Stomach (tissue), 9 donors: ENCODE data around the gene FRZB. TPM values are rescaled to one million over a fixed set of nuclear protein-coding genes. Genes with fewer than 3 reads are reported as not detected.

ENCODE experiments used
- DNase-seq, 2 donors: peaks; one replicate each; pipeline versions ENCODE4 v3.0.0 to v3.0.0-alpha.2; 2013 to 2019
- H3K27ac ChIP-seq, 5 donors: fragments of 200-600 bp in 4 of 5; sonication (generic) in 4 of 5; one replicate each; pipeline ENCODE4 v1.5.1; 2013 to 2019; ENCODE audit warnings: mild to moderate bottlenecking in 1 of 5, moderate library complexity in 1 of 5
- H3K27me3 ChIP-seq, 3 donors: fragments of 200-600 bp; sonication (generic); one replicate each; pipeline ENCODE4 v1.5.1; 2017 to 2019; ENCODE audit warnings: mixed run types in 1 of 3
- H3K36me3 ChIP-seq, 4 donors: fragments of 200-600 bp; sonication (generic); 1 replicate in 3 of 4; 2 replicates in 1 of 4; pipeline ENCODE4 v1.5.1; 2016 to 2019
- H3K4me1 ChIP-seq, 4 donors: fragments of 200-600 bp; sonication (generic); one replicate each; pipeline ENCODE4 v1.5.1; 2016 to 2019
- H3K4me3 ChIP-seq, 4 donors: fragments of 200-600 bp; sonication (generic) in 3 of 4; one replicate each; pipeline ENCODE4 v1.5.1; 2016 to 2019; ENCODE audit warnings: mild to moderate bottlenecking in 1 of 4
- H3K9me3 ChIP-seq, 4 donors: fragments of 200-600 bp; sonication (generic); one replicate each; pipeline ENCODE4 v1.5.1; 2016 to 2019
- EP300 ChIP-seq: sonication (generic); formaldehyde crosslinking; IDR thresholded peaks from one replicate; pipeline ENCODE4 v1.6.1; 2017; ENCODE audit warnings: antibody characterized with exemption
- POLR2A ChIP-seq, 4 donors: fragments of 450-650 bp; IDR thresholded peaks; one replicate each; pipeline ENCODE4 v1.6.1; 2016; ENCODE audit warnings: antibody characterized with exemption in 4 of 4, control low read depth in 2 of 4, mild to moderate bottlenecking in 1 of 4, moderate library complexity in 1 of 4
- POLR2AphosphoS5 ChIP-seq, 3 donors: sonication (generic); formaldehyde crosslinking; IDR thresholded peaks; one replicate each; pipeline ENCODE4 v1.6.1; 2016; ENCODE audit warnings: antibody characterized with exemption in 3 of 3
- WGBS, 5 donors: extraction: QIAGEN DNeasy Blood & Tissue Kit in 3 of 5; methylation state at CpG; one replicate each; pipeline versions ENCODE4 v1.1.5 to v1.1.7; 2013 to 2018; 5-methylcytosine and 5-hydroxymethylcytosine counted together
- intact Hi-C: fragments of 100-400 bp; cut with DNase I; formaldehyde crosslinking; loops from one replicate; pipeline ENCODE4 v1.15.1; 2023; ENCODE audit warnings: low total_unique reads
- polyA plus RNA-seq, 3 donors: library from polyadenylated mRNA; stranded (reverse); fragments of 200-250 nt; gene quantifications; one replicate each; pipeline ENCODE4 v1.2.3, GENCODE V29; 2013
- total RNA-seq, 5 donors: library from RNA; depleted of rRNA; stranded (reverse); fragments of >200 nt; gene quantifications; one replicate each; pipeline versions ENCODE4 v1.1.0 to v1.2.3, GENCODE V29; 2014 to 2016
- TF ChIP-seq, protein P1 (sequence below), 7 experiments: fragments of 450-650 bp in 4 of 7; fragments of 200-600 bp in 3 of 7; sonication (generic) in 3 of 7; IDR thresholded peaks; one replicate each; pipeline ENCODE4 v1.5.1; 2016 to 2019; ENCODE audit warnings: antibody characterized with exemption in 7 of 7, control low read depth in 2 of 7, mild to moderate bottlenecking in 1 of 7
- donor health status: healthy with polysubstance abuse.
- donor health status: Bipolar disorder and iron deficiency.
- donor health status: healthy.

The FRZB gene
- total and polyA plus RNA-seq, 8 donors = 0.76 to 85.3 (median 6.2) TPM

DNA sequence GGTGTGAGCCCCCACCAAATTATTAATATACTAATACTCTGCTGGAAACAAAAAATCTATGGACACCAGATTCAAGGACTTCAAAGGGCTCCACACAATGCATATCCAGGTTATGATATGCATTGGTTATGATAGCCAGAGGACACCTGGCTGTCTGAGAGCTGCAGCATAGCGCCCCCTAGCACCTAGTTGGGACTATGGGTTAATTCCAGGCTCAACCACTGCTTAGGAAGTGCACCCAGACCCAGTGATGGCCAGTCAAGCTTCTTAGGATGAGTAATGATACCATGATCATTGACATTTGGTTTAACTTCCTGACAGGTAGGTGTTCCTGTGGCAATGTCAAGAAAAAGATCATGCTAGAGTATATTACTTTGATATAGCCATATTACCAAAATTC lies 3.8 kb upstream of the FRZB start:
- no peaks in the 10 kb centered on the region for H3K9me3 ChIP-seq
- peaks cover 0 to 16% (median 12%) of the 10 kb centered on the region in 3 donors for H3K27me3 ChIP-seq
- H3K4me1 ChIP-seq = peaks cover 4 to 27% (median 21%) of the 10 kb centered on the region in 4 donors
- peak in 1 of 2 donors; percentile 32 for DNase-seq
- no peaks in the 10 kb centered on the region for H3K36me3 ChIP-seq
- intact Hi-C loops = no loop called here
- TF ChIP-seq EP300 = no peak
- TF ChIP-seq, protein P1, sequence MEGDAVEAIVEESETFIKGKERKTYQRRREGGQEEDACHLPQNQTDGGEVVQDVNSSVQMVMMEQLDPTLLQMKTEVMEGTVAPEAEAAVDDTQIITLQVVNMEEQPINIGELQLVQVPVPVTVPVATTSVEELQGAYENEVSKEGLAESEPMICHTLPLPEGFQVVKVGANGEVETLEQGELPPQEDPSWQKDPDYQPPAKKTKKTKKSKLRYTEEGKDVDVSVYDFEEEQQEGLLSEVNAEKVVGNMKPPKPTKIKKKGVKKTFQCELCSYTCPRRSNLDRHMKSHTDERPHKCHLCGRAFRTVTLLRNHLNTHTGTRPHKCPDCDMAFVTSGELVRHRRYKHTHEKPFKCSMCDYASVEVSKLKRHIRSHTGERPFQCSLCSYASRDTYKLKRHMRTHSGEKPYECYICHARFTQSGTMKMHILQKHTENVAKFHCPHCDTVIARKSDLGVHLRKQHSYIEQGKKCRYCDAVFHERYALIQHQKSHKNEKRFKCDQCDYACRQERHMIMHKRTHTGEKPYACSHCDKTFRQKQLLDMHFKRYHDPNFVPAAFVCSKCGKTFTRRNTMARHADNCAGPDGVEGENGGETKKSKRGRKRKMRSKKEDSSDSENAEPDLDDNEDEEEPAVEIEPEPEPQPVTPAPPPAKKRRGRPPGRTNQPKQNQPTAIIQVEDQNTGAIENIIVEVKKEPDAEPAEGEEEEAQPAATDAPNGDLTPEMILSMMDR (IDR thresholded peaks at IDR 0.05) = peak in 1 of 7 experiments; percentile 11
- 8 to 30% (median 16%) methylated on average over 1 of the region's 1 CpG for WGBS, 5 donors
- H3K27ac ChIP-seq = no peak overlapping the region
- H3K4me3 ChIP-seq = no peak overlapping the region

- intact Hi-C loops = no loop called here
- Histone ChIP-seq H3K36me3 (no peaks in the 10 kb centered on the region), H3K27ac (no peak overlapping the region), H3K9me3 (no peaks in the 10 kb centered on the region), H3K4me3 (no peak overlapping the region), H3K4me1 (peaks cover 4 to 34% (median 22%) of the 10 kb centered on the region in 4 donors), H3K27me3 (peaks cover 0 to 16% (median 12%) of the 10 kb centered on the region in 3 donors)
- no peak for DNase-seq
- 69 to 75% (median 72%) methylated on average over 6 of the region's 6 CpGs for WGBS, 5 donors
- TF ChIP-seq EP300 = no peak
- TF ChIP-seq, protein P1 (IDR thresholded peaks at IDR 0.05) = no peak
- no peak for TF ChIP-seq POLR2A (IDR thresholded peaks at IDR 0.05)
- TF ChIP-seq POLR2AphosphoS5 (IDR thresholded peaks at IDR 0.05) = no peak
Observed at GRCh38 chr2:182868054-182868796, 1.8 kb upstream of the FRZB start.

GRCh38 chr2:182867426-182868053 lies 1.1 kb upstream of the FRZB start:
- TF ChIP-seq EP300 (no peak), POLR2AphosphoS5 (IDR thresholded peaks at IDR 0.05) (no peak), POLR2A (IDR thresholded peaks at IDR 0.05) (no peak)
- TF ChIP-seq, protein P1 (IDR thresholded peaks at IDR 0.05) = no peak
- H3K9me3 ChIP-seq = no peaks in the 10 kb centered on the region
- no peaks in the 10 kb centered on the region for H3K36me3 ChIP-seq
- peaks cover 4 to 41% (median 24%) of the 10 kb centered on the region in 4 donors for H3K4me1 ChIP-seq
- 44 to 52% (median 46%) methylated on average over 10 to 12 of the region's 12 CpGs for WGBS, 5 donors
- H3K4me3 ChIP-seq = peak overlapping the region; percentile 47 to 54 (median 50)
- no peak for DNase-seq
- peak overlapping the region in 4 of 5 donors; percentile 59 to 72 (median 72) for H3K27ac ChIP-seq
- intact Hi-C loops = no loop called here
- peaks cover 0 to 16% (median 12%) of the 10 kb centered on the region in 3 donors for H3K27me3 ChIP-seq

DNA sequence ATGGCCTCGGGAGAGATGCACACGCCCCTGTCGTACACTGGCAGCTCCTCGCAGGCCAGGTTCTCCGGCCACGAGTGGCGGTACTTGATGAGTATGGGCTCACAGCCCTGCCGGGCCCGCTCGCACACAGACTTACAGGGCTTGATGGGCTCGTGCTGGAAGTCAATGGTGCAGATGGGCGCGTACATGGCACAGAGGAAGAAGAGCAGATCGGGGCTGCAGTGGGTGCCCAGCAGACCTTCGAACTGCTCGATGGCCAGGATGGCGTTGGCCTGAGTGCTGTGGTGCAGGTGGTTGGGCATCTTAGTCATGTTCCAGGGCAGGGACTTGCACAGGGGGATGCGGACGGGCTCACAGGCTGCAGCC lies 359 bp downstream of the FRZB start:
- 30 to 55% (median 36%) methylated on average over 17 to 19 of the region's 19 CpGs for WGBS, 5 donors
- peaks cover 0 to 16% (median 12%) of the 10 kb centered on the region in 3 donors for H3K27me3 ChIP-seq
- peaks cover 4 to 56% (median 27%) of the 10 kb centered on the region in 4 donors for H3K4me1 ChIP-seq
- peak overlapping the region; percentile 47 to 54 (median 50) for H3K4me3 ChIP-seq
- no peaks in the 10 kb centered on the region for H3K36me3 ChIP-seq
- TF ChIP-seq, protein P1 (IDR thresholded peaks at IDR 0.05) = no peak
- TF ChIP-seq EP300 (no peak), POLR2A (IDR thresholded peaks at IDR 0.05) (no peak), POLR2AphosphoS5 (IDR thresholded peaks at IDR 0.05) (no peak)
- peak in 1 of 2 donors; percentile 55 for DNase-seq
- intact Hi-C loops = no loop called here
- peak overlapping the region in 3 of 5 donors; percentile 59 to 72 (median 72) for H3K27ac ChIP-seq
- no peaks in the 10 kb centered on the region for H3K9me3 ChIP-seq
